ENCODE data around the gene HPS4.
"Not testable (repeated sequence)": the region's sequence is repeated elsewhere in the genome, so short reads cannot be mapped to it uniquely, and the experiment has no call there.

The HPS4 gene

DNA sequence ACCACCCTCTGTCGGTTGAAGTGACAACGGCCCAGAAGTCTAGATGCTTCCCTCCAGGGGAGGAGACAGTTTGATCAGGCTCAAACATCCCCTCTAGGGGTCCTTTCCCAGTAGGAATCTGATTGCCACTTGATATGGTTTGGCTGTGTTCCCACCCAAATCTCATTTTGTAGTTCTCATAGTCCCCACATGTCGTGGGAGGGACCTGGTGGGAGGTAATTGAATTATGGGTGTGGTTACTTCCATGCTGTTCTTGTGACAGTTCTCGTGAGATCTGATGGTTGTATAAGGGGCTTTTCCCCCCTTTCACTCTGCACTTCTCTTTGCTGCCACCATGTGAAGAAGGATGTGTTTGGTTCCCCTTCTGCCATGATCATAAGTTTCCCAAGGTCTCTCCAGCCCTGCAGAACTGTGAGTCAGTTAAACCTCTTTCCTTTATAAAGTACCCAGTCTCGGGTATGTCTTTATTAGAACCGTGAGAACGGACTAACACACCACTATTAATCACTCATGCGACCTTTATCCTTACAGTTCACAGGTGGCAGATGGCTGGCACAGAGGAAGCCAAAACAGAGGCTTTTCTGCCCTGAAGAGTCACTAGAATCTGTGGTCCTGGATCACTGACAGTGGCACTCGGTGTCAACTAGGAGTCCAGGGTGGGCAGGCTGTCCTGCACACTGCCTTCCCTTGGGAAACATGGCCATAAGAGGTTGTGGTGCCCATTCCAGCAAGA lies 33.0 kb downstream of the HPS4 start:
- in situ Hi-C loops (cut with HindIII; ENCODE audit: low pct_ligation_motif_present, low pct_unique_long_range_greater_than_20kb, low sequenced_read_pairs), result loop anchor here (5.0 kb wide), 1 partner anchor 33 kb away; no protein-coding TSS in a partner anchor
- no peak for DNase-seq

DNA sequence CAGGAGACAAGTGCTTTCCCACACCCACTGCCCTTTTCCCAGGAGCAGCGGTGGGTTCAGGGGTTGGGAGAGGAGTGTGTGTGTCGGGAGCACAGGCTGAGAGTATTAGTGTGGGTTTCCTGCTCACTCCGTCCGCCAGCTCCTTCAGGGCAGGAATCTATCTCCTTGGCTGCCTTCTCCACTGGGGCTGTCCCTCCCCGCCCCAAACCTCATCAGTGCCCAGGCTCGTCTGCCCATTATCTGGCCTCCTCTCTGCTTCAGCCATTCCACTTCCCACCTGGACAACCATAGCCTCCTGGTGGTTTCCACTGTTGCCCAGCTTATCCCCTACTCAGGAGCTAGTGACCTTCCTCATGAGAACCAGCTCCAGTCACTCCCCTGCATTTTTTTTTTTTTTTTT lies 34.6 kb downstream of the HPS4 start:
- in situ Hi-C loops (cut with HindIII; ENCODE audit: low pct_ligation_motif_present, low pct_unique_long_range_greater_than_20kb, low sequenced_read_pairs), result no loop called here
- no peak for DNase-seq

DNA sequence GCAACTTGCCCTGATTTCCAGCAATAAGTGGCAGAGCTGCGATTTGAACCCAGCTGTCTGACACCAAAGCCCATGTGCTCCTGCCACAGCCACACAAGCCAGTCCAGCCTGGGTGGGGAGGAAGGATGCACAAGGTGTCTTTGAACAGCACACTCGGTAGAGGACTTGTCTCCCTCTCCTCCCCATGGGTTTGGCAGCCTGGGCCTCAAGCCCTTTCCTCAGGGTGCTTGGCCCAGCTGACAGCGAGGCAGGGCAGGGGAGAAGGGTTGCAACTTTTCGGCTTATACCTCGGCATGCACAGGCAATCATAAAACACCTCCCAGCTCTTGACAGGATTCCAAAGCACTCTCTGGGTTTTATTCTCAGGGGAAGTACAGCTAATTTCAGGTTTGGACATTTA lies 35.2 kb downstream of the HPS4 start:
- DNase-seq, result no peak
- in situ Hi-C loops (cut with HindIII; ENCODE audit: low pct_ligation_motif_present, low pct_unique_long_range_greater_than_20kb, low sequenced_read_pairs), result no loop called here

DNA sequence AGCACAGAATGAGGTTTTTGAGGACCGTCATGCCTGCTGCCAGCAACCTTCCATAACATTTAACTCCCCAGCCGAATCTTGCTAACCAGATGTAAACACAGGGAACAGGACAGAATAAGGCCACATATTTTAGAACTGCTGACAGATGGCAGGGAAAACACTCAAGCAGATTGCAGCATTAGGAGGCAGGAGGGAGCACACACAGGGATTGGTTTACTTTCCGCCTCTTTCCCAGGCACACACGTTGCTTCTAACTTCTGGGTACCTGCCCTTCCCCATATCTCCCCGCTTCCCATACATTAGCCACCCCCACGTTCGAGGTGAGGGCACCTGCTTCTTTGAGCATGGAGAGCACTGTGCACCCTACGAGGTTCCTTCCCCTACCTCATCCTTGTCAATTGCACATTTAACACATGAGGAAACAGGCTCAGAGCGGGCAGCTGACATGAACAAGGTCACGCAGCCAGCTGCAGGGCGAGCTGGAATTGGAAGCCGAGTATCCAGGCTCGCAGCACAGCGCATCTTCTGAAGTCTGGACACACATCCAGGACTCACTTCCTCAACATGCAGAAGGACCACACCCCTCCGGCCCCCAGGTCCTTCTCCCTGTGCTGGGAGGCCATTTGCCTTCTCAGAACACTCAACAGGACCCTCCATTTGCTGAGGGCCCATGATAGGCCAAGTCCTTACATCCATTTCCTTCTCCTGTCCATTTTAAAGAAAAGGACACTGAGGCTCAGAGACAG lies 35.8 kb downstream of the HPS4 start:
- DNase-seq, result no peak
- in situ Hi-C loops (cut with HindIII; ENCODE audit: low pct_ligation_motif_present, low pct_unique_long_range_greater_than_20kb, low sequenced_read_pairs), result no loop called here

DNA sequence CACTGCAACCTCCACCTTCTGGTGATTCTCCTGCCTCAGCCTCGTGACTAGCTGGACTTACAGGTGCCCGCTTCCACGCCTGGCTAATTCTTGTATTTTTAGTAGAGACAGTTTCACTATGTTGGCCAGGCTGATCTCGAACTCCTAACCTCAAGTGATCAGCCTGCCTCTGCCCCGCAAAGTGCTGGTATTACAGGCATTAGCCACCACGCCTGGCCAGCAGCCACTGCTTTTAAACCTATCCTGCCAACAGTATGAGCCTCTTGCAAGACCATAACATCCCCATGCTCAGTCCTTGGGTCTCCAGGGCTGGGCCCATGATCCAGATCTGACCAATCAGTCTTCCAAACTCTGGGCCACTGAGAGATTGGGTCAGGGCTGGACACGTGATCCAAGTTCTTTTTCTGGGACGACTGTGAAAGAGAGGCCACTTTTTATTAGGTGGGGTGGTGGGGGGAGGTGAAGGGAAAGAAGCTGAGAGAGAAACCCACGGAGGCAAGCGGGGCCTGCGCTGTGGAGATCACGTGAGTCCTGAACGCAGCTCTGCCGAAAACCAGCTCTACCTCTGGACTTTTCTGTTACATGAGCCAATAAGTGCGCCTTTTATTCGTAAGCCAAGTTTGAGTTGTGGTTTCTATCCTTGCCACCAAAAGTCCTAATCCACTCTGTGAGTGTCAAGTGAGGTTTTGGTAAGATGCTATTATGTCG lies 36.6 kb downstream of the HPS4 start:
- no peak for DNase-seq
- in situ Hi-C loops (cut with HindIII; ENCODE audit: low pct_ligation_motif_present, low pct_unique_long_range_greater_than_20kb, low sequenced_read_pairs), result no loop called here

DNA sequence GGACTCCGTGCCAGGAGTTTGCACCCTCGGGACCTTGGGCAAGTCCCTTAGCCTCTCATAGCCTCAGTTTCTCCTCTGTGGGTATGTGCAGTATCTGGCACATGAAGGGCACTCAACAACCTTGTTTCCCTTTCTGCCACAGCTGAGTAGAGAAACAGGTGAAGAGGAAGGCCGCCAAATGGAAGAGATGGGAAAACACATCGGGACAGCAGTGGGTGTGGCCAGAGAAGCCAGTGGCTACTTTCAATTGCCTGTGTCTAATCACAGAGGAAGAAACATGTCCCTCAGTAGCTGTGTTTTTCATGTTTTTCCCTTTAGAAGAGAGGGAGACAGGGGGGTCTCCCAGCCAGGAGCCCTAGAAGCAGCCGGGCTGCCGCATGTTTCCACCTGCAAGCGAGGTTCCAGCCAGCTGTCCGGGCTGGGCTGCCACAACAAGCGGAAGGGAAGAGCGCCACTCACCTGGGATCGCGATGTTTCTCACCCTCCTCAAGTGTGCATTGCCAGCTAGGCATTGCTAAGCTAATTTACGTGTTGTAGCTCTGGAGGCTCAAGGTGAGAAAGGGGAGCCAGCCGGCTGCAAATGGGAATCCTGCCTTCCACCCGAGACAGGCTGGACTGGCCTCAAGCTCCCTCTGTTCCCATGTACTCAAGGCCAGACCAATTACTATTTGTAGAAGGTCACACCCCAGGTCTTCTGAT lies 37.9 kb downstream of the HPS4 start:
- in situ Hi-C loops (cut with HindIII; ENCODE audit: low pct_ligation_motif_present, low pct_unique_long_range_greater_than_20kb, low sequenced_read_pairs), result no loop called here
- no peak for DNase-seq

DNA sequence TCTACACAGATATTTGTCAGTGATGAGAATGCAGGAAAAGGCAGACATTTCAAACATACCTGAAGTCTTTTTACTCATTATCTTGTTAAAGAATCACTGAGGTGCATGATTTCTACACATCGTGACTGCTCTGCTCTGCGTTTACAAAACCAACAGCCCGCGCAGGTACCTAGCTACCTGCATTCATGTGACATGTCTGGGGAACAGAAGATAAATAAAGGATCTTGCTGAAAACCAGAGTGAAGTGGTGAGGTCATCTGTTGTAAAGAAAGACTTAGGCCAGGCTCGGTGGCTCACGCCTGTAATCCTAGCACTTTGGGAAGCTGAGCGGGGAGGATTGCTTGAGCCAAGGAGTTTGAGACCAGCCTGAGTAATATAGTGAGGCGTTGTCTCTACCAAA lies 38.8 kb downstream of the HPS4 start:
- DNase-seq, result no peak
- in situ Hi-C loops (cut with HindIII; ENCODE audit: low pct_ligation_motif_present, low pct_unique_long_range_greater_than_20kb, low sequenced_read_pairs), result no loop called here

DNA sequence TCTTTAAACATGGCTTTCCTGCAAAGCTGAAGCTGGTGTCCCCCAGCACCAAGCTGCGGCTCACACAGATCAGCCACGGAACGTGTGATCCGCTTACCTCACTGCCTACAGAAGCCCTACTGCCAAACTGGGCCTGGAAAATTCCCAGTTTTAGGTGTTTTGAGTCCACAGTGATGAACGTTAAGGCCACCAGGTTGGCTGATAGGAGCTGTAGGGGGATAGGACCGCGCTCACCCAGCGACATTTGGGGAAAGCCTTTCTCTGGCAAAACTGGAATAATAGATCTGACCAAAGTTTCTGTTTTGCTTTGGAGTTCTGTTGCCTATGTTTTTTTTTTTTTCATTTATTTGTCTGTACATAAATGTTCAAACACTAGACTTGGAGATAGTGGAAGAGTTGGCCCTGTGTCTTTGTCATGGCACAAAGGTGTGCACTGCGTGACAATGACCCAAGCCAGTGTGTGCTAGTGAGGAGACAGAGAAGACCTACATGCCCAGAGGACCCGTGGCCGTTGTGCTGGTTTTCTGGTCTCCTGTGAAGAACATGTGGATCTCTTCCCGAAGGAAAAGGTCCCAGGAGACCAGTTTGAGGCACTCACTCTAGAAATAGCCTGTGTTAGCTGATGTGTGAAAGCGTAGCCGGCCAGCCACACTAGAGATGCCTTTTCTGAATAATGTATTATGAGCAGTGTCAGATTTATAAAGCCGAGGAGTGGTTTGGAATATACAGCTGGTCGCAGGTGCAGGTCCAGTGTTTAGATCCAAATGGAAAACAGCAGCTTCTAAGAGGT lies 39.5 kb downstream of the HPS4 start:
- in situ Hi-C loops (cut with HindIII; ENCODE audit: low pct_ligation_motif_present, low pct_unique_long_range_greater_than_20kb, low sequenced_read_pairs), result no loop called here
- DNase-seq, result no peak

DNA sequence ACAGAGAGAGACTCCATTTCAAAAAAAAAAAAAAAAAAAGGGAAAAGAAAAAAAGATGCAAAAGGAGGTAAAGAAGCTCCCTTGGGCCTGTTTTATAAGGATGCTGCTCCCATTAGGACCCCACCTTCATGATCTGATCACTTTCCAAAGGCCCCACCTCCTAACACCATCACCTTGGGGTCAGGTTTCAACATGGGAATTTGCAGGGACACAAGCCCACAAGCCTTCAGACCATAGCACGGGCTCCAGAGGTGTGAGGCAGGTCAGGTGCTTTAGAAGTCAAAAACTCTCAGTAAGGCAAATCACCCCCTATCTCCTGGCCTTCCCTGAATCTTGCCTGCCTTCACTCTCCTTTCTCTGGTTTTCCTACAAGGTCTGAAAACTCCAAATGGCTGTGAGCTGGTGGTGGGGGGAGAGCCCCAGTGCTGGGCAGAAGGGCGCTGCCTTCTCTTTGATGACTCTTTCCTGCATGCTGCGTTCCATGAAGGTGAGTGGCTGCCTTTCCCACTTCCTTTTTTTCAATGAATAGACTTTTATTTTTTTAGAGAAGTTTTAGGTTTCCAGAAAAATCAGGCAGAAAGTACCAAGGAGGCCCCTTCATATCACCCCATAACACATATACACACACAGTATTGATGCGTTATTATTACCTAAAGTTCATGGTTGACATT lies 41.4 kb downstream of the HPS4 start:
- in situ Hi-C loops (cut with HindIII; ENCODE audit: low pct_ligation_motif_present, low pct_unique_long_range_greater_than_20kb, low sequenced_read_pairs), result no loop called here
- DNase-seq, result no peak

DNA sequence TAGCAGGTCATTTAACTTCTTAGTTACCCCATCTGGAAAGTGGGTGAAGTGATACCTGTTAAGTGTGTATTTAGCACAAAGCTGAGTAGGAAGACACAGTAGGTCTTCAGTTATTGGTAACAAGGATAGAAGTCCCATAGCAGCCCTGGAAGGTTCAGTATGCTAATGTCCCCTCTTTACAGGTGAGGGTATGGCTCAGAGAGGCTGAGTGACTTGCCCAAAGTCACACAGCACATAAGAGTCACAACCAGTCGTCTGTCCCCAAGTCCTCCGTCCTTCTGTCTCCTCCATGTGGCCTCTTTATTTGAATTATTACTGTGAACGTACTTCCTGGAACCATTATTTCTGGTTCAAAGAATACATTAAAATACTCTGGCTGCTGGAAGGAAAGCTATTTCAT lies 44.0 kb downstream of the HPS4 start:
- in situ Hi-C loops (cut with HindIII; ENCODE audit: low pct_ligation_motif_present, low pct_unique_long_range_greater_than_20kb, low sequenced_read_pairs), result no loop called here
- DNase-seq, result no peak

DNA sequence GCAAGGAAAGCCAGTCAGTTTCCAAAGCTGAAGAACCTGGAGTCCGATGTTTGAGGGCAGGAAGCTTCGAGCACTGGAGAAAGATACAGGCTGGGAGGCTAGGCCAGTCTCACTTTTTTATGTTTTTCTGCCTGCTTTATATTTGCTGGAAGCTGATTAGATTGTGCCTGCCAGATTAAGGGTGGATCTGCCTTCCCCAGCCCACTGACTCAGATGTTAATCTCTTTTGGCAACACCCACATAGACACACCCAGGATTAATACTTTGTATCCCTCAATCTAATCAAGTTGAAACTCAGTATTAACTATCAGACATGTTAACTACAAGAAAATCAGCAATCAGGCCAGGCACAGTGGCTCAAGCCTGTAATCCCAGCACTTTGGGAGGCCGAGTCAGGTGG lies 44.8 kb downstream of the HPS4 start:
- in situ Hi-C loops (cut with HindIII; ENCODE audit: low pct_ligation_motif_present, low pct_unique_long_range_greater_than_20kb, low sequenced_read_pairs); DNase-seq: not testable (repeated sequence)

DNA sequence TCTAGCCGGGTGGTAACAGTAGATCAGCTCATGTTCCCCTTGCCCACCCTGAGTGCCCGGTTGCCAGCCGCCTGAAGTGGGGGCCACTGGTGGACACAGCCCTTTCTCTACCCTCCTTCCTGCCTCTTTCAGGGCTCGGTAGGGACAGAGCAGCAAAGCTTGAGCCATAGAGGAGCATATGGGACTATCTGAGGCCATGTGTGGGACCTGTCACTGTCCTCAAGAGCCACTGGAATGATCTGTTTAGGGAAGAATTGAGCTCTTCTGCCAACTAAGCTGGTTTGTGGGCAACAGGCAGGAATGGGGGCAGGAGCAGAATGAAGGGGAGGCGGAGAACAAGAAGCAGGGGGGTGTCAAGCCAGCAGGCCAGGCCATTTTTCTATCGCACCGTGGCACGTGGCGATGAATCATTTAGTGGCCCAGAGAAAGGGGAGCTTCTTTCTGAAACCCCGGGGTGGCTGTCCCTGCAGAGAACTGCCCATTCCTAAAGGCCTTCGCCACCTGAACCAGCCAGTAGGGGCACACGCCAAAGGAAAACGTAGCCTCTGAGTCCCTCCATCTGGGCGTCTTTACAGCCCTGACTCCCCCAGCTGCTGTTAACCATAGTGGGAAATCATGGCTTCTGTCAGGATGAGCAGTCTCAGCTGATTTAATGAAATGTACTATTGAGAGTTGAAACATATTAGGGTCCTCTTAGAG lies 45.7 kb downstream of the HPS4 start:
- in situ Hi-C loops (cut with HindIII; ENCODE audit: low pct_ligation_motif_present, low pct_unique_long_range_greater_than_20kb, low sequenced_read_pairs), result no loop called here
- DNase-seq, result no peak

DNA sequence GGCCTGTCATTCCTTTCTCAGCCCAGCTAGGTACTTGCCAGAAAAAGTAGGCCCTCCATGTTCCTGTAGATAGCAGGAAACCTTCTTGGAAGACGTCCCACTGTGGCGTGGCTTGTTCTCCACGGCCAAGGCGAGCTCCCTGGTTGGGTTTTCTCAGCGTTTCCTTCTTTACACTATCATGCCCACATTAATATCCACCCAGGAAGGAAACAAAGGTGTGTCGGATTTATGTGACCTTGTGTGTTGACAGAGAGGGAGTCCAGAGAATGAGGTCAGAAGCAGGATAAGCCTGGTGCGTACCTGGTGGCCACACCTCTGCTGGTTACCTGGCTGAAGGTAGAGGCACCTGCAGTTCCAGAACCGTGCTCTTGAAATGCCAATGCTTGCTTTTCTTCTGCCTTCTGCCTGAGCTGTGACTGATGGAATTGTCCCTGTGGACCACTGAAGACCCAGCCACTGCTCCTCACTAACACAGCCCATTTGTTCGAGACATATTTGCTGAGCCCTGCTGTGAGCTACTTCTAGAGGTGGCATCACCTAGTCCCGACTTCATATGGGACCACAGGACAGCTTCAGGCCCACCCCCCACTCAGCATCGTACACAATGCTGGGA lies 46.6 kb downstream of the HPS4 start:
- in situ Hi-C loops (cut with HindIII; ENCODE audit: low pct_ligation_motif_present, low pct_unique_long_range_greater_than_20kb, low sequenced_read_pairs), result no loop called here
- no peak for DNase-seq

DNA sequence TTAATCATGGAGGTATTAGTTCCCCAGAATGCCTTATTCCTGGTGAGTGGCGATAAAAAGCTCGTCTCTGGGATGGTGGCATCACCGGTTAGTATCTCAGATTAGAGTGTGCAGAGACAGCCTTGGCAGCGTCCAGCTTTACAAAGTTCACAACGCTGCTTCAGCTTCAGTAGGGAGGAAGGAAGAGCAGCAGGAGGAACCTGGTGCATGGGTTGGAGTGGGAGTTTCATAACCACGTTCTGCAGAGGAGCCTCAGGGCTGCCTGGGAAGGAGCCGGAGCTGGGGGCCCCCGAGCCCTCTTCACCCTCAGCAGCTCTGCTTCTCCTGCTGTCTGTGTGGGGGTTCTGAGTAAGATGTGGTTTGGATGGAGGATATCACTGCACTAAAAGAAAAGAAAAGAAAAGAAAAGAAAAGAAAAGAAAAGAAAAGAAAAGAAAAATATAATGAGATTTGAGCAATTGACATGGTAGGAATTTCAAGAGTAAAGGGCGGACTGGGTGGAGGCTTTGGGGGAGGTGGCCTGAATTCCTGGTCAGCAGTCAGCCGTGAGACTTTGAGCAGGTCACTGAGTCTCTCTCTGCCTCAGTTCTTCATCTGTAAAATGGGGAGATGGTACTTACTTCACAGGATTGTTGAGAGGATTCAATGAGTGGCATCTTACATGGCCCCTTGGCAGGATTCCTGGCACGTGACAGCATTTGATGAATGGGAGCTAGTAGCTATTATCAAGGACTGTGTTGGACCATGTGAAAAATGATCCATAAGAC lies 48.1 kb downstream of the HPS4 start:
- in situ Hi-C loops (cut with HindIII; ENCODE audit: low pct_ligation_motif_present, low pct_unique_long_range_greater_than_20kb, low sequenced_read_pairs), result no loop called here
- DNase-seq, result no peak

DNA sequence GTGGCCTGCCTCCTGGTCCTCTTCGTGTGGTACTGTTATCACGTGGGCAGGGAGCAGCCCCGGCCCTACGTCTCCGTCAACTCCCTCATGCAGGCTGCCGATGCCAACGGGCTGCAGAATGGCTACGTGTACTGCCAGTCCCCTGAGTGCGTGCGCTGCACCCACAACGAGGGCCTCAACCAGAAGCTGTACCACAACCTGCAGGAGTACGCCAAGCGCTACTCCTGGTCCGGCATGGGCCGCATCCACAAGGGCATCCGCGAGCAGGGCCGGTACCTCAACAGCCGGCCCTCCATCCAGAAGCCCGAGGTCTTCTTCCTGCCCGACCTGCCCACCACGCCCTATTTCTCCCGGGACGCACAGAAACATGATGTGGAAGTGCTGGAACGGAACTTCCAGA lies 49.8 kb downstream of the HPS4 start:
- DNase-seq, result no peak
- in situ Hi-C loops (cut with HindIII; ENCODE audit: low pct_ligation_motif_present, low pct_unique_long_range_greater_than_20kb, low sequenced_read_pairs), result no loop called here

DNA sequence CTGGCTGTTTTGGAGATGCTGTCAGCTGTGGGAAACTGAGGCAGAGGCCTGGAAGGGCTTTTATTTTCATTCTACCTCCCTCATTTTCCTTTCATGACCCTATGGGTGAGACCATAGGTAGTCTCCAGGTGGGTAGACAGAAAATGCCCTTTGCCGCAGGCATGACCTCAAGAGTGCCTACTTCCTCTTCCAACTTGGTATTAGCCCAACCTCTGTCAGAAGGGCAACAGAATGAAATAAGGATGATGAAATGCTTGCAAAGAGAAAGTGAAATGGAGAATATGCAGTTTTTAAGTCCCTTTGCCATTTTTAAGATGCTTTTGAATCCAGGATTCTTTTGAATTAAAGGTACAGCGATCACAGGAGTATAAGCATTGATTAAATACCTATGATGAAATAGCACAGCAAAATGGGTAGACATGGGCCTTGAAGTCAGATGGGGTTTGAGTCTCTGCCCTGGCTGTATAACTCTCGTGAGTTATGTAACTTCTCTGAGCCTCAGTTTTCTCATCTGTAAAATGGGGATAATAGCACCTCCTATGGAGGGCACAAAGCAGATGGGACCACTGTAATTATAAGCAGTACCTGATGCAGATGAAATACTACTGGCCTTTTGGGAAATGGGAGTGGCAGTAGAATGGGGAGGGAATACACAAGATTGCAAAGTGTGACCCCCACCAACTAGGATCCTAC lies 50.8 kb downstream of the HPS4 start:
- in situ Hi-C loops (cut with HindIII; ENCODE audit: low pct_ligation_motif_present, low pct_unique_long_range_greater_than_20kb, low sequenced_read_pairs), result no loop called here
- no peak for DNase-seq

Measured in ACHN (cell line).